ENCODE data around the gene PXDC1.
"Not testable (repeated sequence)": the region's sequence is repeated elsewhere in the genome, so short reads cannot be mapped to it uniquely, and the experiment has no call there.

The PXDC1 gene

GRCh38 chr6:3762359-3762758, 10.8 kb upstream of the PXDC1 start:
- no peak for DNase-seq

- no peak for DNase-seq
Observed at GRCh38 chr6:3761989-3762270, 10.4 kb upstream of the PXDC1 start.

- DNase-seq, result no peak
Observed at GRCh38 chr6:3759646-3760232, 8.2 kb upstream of the PXDC1 start.

GRCh38 chr6:3758842-3759144, 7.3 kb upstream of the PXDC1 start:
- no peak for DNase-seq

- not testable (repeated sequence) for DNase-seq
Observed at GRCh38 chr6:3757998-3758841, 6.7 kb upstream of the PXDC1 start.

- DNase-seq, result no peak
Observed at GRCh38 chr6:3757241-3757641, 5.7 kb upstream of the PXDC1 start.

GRCh38 chr6:3756546-3756945, 5.0 kb upstream of the PXDC1 start:
- DNase-seq, result no peak

- DNase-seq, result no peak
Observed at GRCh38 chr6:3755637-3756545, 4.4 kb upstream of the PXDC1 start.

GRCh38 chr6:3754776-3755175, 3.3 kb upstream of the PXDC1 start:
- no peak for DNase-seq

- not testable (repeated sequence) for DNase-seq
Observed at GRCh38 chr6:3754032-3754725, 2.7 kb upstream of the PXDC1 start.

- no peak for DNase-seq
Observed at GRCh38 chr6:3753228-3753835, 1.8 kb upstream of the PXDC1 start.

- DNase-seq, result no peak
Observed at GRCh38 chr6:3752531-3753227, 1.2 kb upstream of the PXDC1 start.

- DNase-seq, result peak; percentile 51
Observed at GRCh38 chr6:3751730-3752530, 417 bp upstream of the PXDC1 start.

GRCh38 chr6:3750317-3751076, 1.0 kb downstream of the PXDC1 start:
- peak; percentile 38 for DNase-seq

GRCh38 chr6:3749977-3750316, 1.6 kb downstream of the PXDC1 start:
- DNase-seq, result no peak

GRCh38 chr6:3749067-3749841, 2.3 kb downstream of the PXDC1 start:
- no peak for DNase-seq

- DNase-seq, result peak; percentile 42
Observed at GRCh38 chr6:3748208-3749066, 3.1 kb downstream of the PXDC1 start.

- no peak for DNase-seq
Observed at GRCh38 chr6:3747100-3747737, 4.3 kb downstream of the PXDC1 start.

Data from activated CD4-positive, CD25-positive, alpha-beta regulatory T cell treated with anti-CD3 and anti-CD28 coated beads, Interleukin-2, amount 50 U/mL, for 72 hours (primary cell).